Muscle layer of colon (tissue), 2 donors: ENCODE results near the gene USP17L19.
"Not testable (repeated sequence)": the region's sequence is repeated elsewhere in the genome, so short reads cannot be mapped to it uniquely, and the experiment has no call there.

Source experiments
- H3K27ac ChIP-seq: one replicate; pipeline ENCODE4 v1.7.0; 2013; ENCODE audit warnings: low read depth, mild to moderate bottlenecking, low read length, moderate library complexity
- H3K27me3 ChIP-seq, 2 donors: one replicate each; pipeline ENCODE4 v1.7.0; 2013; ENCODE audit warnings: low read length in 2 of 2, mild to moderate bottlenecking in 2 of 2; ENCODE audit not compliant: insufficient read depth in 2 of 2, control insufficient read depth in 1 of 2
- H3K36me3 ChIP-seq: one replicate; pipeline ENCODE4 v1.7.0; 2013; ENCODE audit warnings: mild to moderate bottlenecking, low read length; ENCODE audit not compliant: insufficient read depth
- H3K4me1 ChIP-seq: one replicate; pipeline ENCODE4 v1.7.0; 2013; ENCODE audit warnings: mild to moderate bottlenecking, low read length; ENCODE audit not compliant: insufficient read depth
- H3K4me3 ChIP-seq, 2 donors: one replicate each; pipeline ENCODE4 v1.7.0; 2013; ENCODE audit warnings: low read length in 2 of 2, low read depth in 1 of 2, mild to moderate bottlenecking in 1 of 2, moderate library complexity in 1 of 2
- H3K9ac ChIP-seq: one replicate; pipeline ENCODE4 v1.7.0; 2013; ENCODE audit warnings: low read length
- H3K9me3 ChIP-seq: one replicate; pipeline ENCODE4 v1.7.0; 2013; ENCODE audit warnings: mild to moderate bottlenecking, low read length
- donor health status: abdominal sarcoma.
- donor health status: Adenocarcinoma of cecum.

The USP17L19 gene

GRCh38 chr4:9257824-9258223 is 4.6 kb downstream of the USP17L19 start, which contains the start of gene USP17L20:
Gene USP17L20 (plus strand): TSS chr4:9258124. CDS start chr4:9258124, 0 bp downstream.
- not testable (repeated sequence) for H3K36me3 ChIP-seq, H3K27ac ChIP-seq, H3K4me3 ChIP-seq, H3K4me1 ChIP-seq, H3K9me3 ChIP-seq, H3K27me3 ChIP-seq, H3K9ac ChIP-seq

GRCh38 chr4:9262572-9262971 is 9.4 kb downstream of the USP17L19 start, which contains the start of gene USP17L21:
Gene USP17L21 (plus strand): TSS chr4:9262872. CDS start chr4:9262872, 0 bp downstream.
- H3K27ac ChIP-seq, H3K4me1 ChIP-seq, H3K9ac ChIP-seq, H3K4me3 ChIP-seq, H3K27me3 ChIP-seq, H3K9me3 ChIP-seq, H3K36me3 ChIP-seq: not testable (repeated sequence)

DNA sequence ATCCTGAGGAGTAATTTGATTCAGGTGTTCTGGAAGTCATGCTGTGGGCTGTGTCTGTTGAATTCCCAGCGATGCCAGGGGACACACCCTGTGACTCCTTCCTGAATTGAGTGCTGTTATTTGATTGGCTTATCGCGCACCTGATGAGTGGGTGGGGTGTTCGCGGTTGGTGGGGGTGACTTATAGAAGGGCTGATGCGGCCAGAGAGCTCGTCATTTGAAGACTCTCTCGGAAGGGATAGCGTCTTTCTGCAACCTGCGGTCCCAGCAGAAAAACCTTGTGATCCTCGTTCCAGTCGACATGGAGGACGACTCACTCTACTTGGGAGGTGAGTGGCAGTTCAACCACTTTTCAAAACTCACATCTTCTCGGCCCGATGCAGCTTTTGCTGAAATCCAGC is 14.1 kb downstream of the USP17L19 start, which contains the start of gene USP17L22:
Gene USP17L22 (plus strand): TSS at position 301 of the 400 bp plus-strand sequence. CDS start 0 bp downstream, at position 301.
- H3K27me3 ChIP-seq, H3K27ac ChIP-seq, H3K4me3 ChIP-seq, H3K4me1 ChIP-seq, H3K9ac ChIP-seq, H3K9me3 ChIP-seq, H3K36me3 ChIP-seq: not testable (repeated sequence)

GRCh38 chr4:9271719-9272118 is 18.5 kb downstream of the USP17L19 start:
- not testable (repeated sequence) for H3K36me3 ChIP-seq, H3K9me3 ChIP-seq, H3K9ac ChIP-seq, H3K4me3 ChIP-seq, H3K27me3 ChIP-seq, H3K4me1 ChIP-seq, H3K27ac ChIP-seq
